Ishikawa (cell line): ENCODE measurements around the gene PDE2A.

Experiments
- EGR1 ChIP-seq: IDR thresholded peaks from 2 replicates; pipeline ENCODE4 v1.6.1; 2012
- TAF1 ChIP-seq: IDR thresholded peaks from 2 replicates; pipeline ENCODE4 v1.6.1; 2012; ENCODE audit warnings: low read depth, mild to moderate bottlenecking
- TF ChIP-seq, protein P1 (sequence below): IDR thresholded peaks from 2 replicates; pipeline ENCODE4 v1.6.1; 2012

DNA sequence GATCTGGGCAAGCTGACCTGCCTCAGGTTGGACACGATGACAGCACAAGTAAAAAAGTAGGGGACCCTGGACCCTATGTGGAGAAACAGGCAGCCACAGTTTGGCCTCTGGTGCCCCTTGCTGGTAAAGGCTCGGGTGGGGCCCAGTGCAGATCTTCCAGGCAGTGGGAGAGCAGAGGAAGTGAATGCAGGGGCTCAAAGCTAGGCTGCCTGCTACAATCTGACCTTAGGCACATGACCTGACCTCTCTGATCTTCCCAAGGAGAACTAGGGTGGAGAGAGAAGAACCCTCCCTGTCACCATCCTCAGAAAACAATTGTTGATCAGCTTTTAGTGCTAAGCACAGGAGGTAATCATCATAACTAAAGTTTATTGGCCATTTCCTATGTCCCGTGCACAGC, 76.5 kb downstream of the PDE2A start:
- TF ChIP-seq, protein P1, sequence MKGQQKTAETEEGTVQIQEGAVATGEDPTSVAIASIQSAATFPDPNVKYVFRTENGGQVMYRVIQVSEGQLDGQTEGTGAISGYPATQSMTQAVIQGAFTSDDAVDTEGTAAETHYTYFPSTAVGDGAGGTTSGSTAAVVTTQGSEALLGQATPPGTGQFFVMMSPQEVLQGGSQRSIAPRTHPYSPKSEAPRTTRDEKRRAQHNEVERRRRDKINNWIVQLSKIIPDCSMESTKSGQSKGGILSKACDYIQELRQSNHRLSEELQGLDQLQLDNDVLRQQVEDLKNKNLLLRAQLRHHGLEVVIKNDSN = no peak
- no peak for TF ChIP-seq EGR1
- no peak for TF ChIP-seq TAF1
